GM19395 (cell line): ENCODE data around the gene SCAMP5.

Experiments
- ATAC-seq: cut with Tn5 transposase; IDR thresholded peaks from one replicate; pipeline ENCODE4 v1.9.1; 2021; ENCODE audit warnings: mild to moderate bottlenecking, moderate library complexity; ENCODE audit not compliant: unreplicated experiment

Gene SCAMP5

DNA sequence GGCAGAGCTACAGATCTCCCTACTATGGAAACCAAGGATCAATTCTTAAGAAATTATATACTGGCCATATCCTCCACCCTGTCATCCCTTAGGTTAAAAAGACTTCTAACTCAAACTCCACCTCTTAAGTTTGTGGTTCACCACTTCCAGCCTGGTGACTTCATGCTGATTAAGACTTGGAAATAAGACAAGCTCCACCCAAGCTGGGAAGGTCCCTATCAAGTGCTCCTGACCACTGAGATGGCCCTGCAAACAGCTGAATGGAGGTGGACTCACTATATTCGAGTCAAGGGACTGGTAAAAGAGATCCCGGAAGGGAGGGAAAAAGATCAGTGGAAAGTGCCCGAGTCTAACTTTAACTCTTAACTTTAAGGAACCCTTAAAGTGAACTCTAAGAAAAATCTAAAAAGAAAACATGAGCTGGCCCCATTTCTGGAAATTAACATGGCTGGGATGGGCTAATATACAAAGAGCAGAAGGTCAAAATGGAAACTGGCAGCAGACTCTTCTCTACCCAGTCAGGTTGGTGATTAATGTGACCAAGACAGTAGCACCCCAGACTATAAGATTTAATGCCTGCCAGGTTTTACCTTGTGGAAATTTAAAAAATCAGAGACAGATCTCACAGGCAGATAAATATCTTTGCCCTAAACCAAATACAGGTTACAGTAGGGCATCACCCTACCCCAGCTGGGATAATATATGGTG is 71.9 kb downstream of the SCAMP5 start:
- no peak for ATAC-seq

DNA sequence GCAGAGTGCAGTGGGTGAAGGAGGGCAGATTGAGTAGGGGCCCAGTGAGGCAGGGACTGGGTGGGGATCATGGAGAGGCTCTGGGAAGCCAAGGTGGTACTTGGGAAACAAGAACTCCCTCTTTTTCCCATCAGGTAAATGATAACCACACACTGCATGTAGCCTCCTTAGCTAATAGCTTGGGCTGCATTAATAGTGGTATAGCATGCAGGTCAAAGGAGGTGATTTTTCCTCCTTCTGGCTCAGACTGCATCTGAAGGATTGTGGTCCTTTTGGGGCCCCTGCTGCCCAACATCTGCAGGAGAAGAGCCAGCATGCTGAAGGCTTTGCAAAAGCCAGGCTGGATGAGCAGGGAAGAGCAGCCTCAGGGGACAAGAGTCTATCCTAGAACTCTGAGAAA is 73.4 kb downstream of the SCAMP5 start:
- no peak for ATAC-seq

DNA sequence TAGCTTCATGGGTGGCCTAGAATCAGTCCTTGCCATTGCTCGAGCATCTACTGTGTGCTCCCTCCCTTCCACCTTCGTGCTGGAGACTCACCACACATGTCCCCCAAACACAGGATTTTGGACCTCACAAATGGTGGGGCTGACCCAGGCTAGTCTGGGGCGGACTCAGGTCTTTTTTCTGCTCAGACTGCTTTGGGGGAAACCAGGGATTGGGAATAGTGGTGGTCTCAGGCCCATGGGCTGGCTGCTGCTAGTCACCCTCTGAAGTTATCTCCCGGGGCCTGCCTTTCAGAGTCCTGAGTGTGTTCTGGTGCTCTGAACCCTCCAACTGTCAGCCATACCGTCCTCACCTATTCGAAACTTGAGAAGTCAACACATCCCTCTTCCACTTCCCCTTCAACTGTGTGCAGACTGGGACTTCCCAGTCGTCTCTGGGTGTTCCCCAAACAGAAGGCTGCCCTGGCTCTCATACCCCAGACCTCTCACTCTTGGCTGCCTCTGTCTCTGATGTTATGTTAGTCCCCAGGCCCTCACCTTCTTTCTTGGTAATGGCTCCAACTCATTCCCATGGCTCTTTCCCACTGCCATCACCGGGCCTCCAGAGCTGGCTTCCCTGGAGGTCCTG is 74.0 kb downstream of the SCAMP5 start:
- peak; percentile 78 for ATAC-seq

DNA sequence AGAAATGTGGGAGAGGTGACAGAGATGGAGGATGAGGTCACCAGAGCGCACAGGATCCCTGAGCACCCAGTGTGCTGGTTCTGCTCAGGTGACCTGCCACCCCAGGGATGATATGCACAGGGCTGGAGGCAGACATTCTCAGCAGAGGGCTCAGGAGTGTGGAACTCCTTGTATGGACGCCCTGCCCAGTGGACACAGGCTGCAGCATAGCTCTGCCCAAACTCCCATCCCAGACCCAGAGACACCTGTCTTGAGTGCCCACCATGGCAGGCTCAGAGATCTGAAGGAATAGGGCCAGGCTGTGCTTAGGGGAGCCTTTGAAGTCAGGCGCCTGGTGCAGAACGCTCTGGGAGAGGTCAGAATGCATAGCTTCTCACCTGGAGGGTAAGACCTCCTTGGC is 75.3 kb downstream of the SCAMP5 start:
- no peak for ATAC-seq
